ENCODE data around the gene HBG1.
A peak's percentile ranks its signal among the peaks of the same experiment; 100 is the strongest.

The HBG1 gene

DNA sequence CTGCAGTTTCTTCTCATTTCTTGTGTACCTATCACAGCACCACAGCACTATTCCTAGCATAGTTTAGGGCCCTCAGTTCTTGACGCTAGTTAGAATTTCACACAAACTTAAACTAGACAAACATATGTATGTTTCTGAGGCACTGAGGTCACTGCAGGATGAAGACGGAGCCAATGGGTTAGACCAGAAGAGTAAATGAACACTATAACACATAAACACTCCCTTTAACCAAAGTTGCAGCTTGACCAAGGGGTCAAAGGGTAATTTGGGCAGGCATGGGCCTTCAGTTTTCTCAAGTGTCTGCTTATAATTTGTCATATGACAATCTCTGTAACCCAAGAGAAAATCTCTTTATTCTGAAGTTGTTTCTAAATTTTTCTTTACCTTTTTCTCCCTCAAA is 33.0 kb upstream of the HBG1 start:
- no peak overlapping the region for H2BK120ac ChIP-seq (ENCODE audit: insufficient read depth, low read length, poor library complexity)
- H3K36me3 ChIP-seq (ENCODE audit: control insufficient read depth in 1 of 2, insufficient read depth in 2 of 2, low read length in 2 of 2): no peaks in the 10 kb centered on the region
- H3K27ac ChIP-seq (ENCODE audit: low read depth, low read length): no peak overlapping the region
- no peak overlapping the region for H3K23ac ChIP-seq (ENCODE audit: low read length)
- DNase-seq: no peak
- no peak overlapping the region for H2AFZ ChIP-seq (ENCODE audit: insufficient read depth, low read length, poor library complexity)
- no peak overlapping the region for H2BK5ac ChIP-seq (ENCODE audit: low read depth, low read length, poor library complexity)
- H2BK12ac ChIP-seq (ENCODE audit: low read length): no peak overlapping the region
- H2AK5ac ChIP-seq (ENCODE audit: low read length): no peak overlapping the region
- H3K9ac ChIP-seq (ENCODE audit: low read length): no peak overlapping the region
- no peak overlapping the region for H3K4me2 ChIP-seq (ENCODE audit: low read length)
- no peak overlapping the region for H3K14ac ChIP-seq (ENCODE audit: low read length)
- no peaks in the 10 kb centered on the region for H3K4me1 ChIP-seq (ENCODE audit: control insufficient read depth in 1 of 2, insufficient read depth in 2 of 2, low read length in 2 of 2)
- no peaks in the 10 kb centered on the region for H3K79me2 ChIP-seq (ENCODE audit: control insufficient read depth, insufficient read depth, low read length, poor library complexity)
- H3K4me3 ChIP-seq (ENCODE audit: low read depth, low read length): no peak overlapping the region
- no peaks in the 10 kb centered on the region for H3K79me1 ChIP-seq (ENCODE audit: low read length)
- WGBS (ENCODE audit: extremely low coverage, insufficient coverage, insufficient read length): no CpG with 5 or more reads among the region's 2 CpGs
- H4K12ac ChIP-seq (ENCODE audit: low read depth, low read length): no peak overlapping the region
- H3K27me3 ChIP-seq (ENCODE audit: insufficient read depth, low read length): no peaks in the 10 kb centered on the region
- H3K4ac ChIP-seq (ENCODE audit: low read depth, low read length): no peak overlapping the region
- no peaks in the 10 kb centered on the region for H3K9me3 ChIP-seq (ENCODE audit: insufficient read depth, low read depth, low read length)
- H3K18ac ChIP-seq (ENCODE audit: low read length): no peak overlapping the region
- H4K8ac ChIP-seq (ENCODE audit: low read depth, low read length): no peak overlapping the region
- no peak overlapping the region for H4K91ac ChIP-seq (ENCODE audit: low read depth, low read length)

DNA sequence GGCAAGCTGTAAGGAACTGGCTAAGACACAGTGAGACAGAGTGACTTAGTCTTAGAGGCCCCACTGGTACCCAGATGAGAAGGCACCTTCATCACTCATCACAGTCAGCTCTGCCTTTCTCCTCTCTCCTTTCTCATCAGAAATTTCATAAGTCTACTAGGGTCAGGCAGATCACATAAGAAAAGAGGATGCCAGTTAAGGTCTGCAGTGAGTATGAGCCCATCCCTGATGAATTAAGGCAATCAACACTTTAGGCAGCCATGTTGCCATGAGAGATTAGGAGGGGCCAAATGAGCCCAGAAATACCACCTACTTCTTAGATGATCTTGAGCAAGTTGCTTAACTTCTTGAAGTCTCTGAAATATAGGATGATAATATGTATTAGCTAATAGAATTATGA is 31.9 kb upstream of the HBG1 start:
- H3K27ac ChIP-seq (ENCODE audit: low read depth, low read length): no peak overlapping the region
- no peak overlapping the region for H2BK5ac ChIP-seq (ENCODE audit: low read depth, low read length, poor library complexity)
- no peak overlapping the region for H2AK5ac ChIP-seq (ENCODE audit: low read length)
- no peak overlapping the region for H3K18ac ChIP-seq (ENCODE audit: low read length)
- H3K79me1 ChIP-seq (ENCODE audit: low read length): no peaks in the 10 kb centered on the region
- no peak overlapping the region for H2BK12ac ChIP-seq (ENCODE audit: low read length)
- no peaks in the 10 kb centered on the region for H3K79me2 ChIP-seq (ENCODE audit: control insufficient read depth, insufficient read depth, low read length, poor library complexity)
- no peak overlapping the region for H3K14ac ChIP-seq (ENCODE audit: low read length)
- no peak overlapping the region for H3K4ac ChIP-seq (ENCODE audit: low read depth, low read length)
- no peak overlapping the region for H4K12ac ChIP-seq (ENCODE audit: low read depth, low read length)
- no peak overlapping the region for H3K4me3 ChIP-seq (ENCODE audit: low read depth, low read length)
- no peak overlapping the region for H4K8ac ChIP-seq (ENCODE audit: low read depth, low read length)
- H3K23ac ChIP-seq (ENCODE audit: low read length): no peak overlapping the region
- H4K91ac ChIP-seq (ENCODE audit: low read depth, low read length): no peak overlapping the region
- H3K4me2 ChIP-seq (ENCODE audit: low read length): no peak overlapping the region
- H3K9ac ChIP-seq (ENCODE audit: low read length): no peak overlapping the region
- H3K4me1 ChIP-seq (ENCODE audit: control insufficient read depth in 1 of 2, insufficient read depth in 2 of 2, low read length in 2 of 2): no peaks in the 10 kb centered on the region
- no peak overlapping the region for H2BK120ac ChIP-seq (ENCODE audit: insufficient read depth, low read length, poor library complexity)
- no peaks in the 10 kb centered on the region for H3K36me3 ChIP-seq (ENCODE audit: control insufficient read depth in 1 of 2, insufficient read depth in 2 of 2, low read length in 2 of 2)
- DNase-seq: no peak
- H2AFZ ChIP-seq (ENCODE audit: insufficient read depth, low read length, poor library complexity): no peak overlapping the region
- no peaks in the 10 kb centered on the region for H3K27me3 ChIP-seq (ENCODE audit: insufficient read depth, low read length)
- no peaks in the 10 kb centered on the region for H3K9me3 ChIP-seq (ENCODE audit: insufficient read depth, low read depth, low read length)

DNA sequence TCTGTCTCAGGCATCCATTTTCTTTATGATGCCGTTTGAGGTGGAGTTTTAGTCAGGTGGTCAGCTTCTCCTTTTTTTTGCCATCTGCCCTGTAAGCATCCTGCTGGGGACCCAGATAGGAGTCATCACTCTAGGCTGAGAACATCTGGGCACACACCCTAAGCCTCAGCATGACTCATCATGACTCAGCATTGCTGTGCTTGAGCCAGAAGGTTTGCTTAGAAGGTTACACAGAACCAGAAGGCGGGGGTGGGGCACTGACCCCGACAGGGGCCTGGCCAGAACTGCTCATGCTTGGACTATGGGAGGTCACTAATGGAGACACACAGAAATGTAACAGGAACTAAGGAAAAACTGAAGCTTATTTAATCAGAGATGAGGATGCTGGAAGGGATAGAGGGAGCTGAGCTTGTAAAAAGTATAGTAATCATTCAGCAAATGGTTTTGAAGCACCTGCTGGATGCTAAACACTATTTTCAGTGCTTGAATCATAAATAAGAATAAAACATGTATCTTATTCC is 31.0 kb upstream of the HBG1 start:
- H2BK12ac ChIP-seq (ENCODE audit: low read length): no peak overlapping the region
- no CpG with 5 or more reads among the region's 3 CpGs for WGBS (ENCODE audit: extremely low coverage, insufficient coverage, insufficient read length)

DNA sequence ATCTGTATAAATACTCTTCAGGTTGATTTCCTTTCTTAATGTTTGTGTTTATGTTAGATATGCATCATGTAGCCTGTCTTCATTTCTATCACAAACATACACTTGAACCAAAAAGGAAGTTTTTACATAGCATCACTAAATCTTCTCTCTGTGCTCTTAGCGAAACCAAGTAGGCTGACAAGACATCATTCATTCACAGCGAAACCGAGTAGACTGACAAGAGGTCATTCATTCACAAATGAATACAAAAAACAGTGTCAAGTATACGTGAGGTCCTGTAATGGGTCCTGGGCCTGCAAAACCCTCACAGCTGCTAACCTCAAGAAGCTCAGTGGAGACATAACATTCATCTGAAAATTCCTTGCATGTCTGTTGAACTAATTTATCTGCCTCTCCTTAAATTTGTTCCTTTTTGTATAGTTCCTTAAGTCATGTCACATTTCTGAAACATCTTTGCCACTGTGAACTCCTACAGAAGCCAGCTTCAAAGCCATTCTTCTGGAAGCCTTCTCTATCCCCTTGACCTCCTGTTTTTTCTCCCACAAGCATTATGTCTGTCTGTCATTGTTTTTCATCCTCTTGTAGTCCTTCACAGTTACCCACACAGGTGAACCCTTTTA is 29.9 kb upstream of the HBG1 start:
- DNase-seq: no peak
- Histone ChIP-seq H3K36me3 (ENCODE audit: control insufficient read depth in 1 of 2, insufficient read depth in 2 of 2, low read length in 2 of 2) (no peaks in the 10 kb centered on the region), H4K12ac (ENCODE audit: low read depth, low read length) (no peak overlapping the region), H4K91ac (ENCODE audit: low read depth, low read length) (no peak overlapping the region), H3K4me1 (ENCODE audit: control insufficient read depth in 1 of 2, insufficient read depth in 2 of 2, low read length in 2 of 2) (no peaks in the 10 kb centered on the region), H3K79me1 (ENCODE audit: low read length) (no peaks in the 10 kb centered on the region), H2BK12ac (ENCODE audit: low read length) (no peak overlapping the region), H2BK120ac (ENCODE audit: insufficient read depth, low read length, poor library complexity) (no peak overlapping the region), H2AFZ (ENCODE audit: insufficient read depth, low read length, poor library complexity) (no peak overlapping the region), H3K4me3 (ENCODE audit: low read depth, low read length) (no peak overlapping the region), H3K9me3 (ENCODE audit: insufficient read depth, low read depth, low read length) (no peaks in the 10 kb centered on the region), H3K18ac (ENCODE audit: low read length) (no peak overlapping the region), H3K23ac (ENCODE audit: low read length) (no peak overlapping the region), H3K79me2 (ENCODE audit: control insufficient read depth, insufficient read depth, low read length, poor library complexity) (no peaks in the 10 kb centered on the region), H3K4ac (ENCODE audit: low read depth, low read length) (no peak overlapping the region), H2BK5ac (ENCODE audit: low read depth, low read length, poor library complexity) (no peak overlapping the region), H3K27ac (ENCODE audit: low read depth, low read length) (no peak overlapping the region), H3K9ac (ENCODE audit: low read length) (no peak overlapping the region), H4K8ac (ENCODE audit: low read depth, low read length) (no peak overlapping the region), H3K4me2 (ENCODE audit: low read length) (no peak overlapping the region), H2AK5ac (ENCODE audit: low read length) (no peak overlapping the region), H3K14ac (ENCODE audit: low read length) (no peak overlapping the region), H3K27me3 (ENCODE audit: insufficient read depth, low read length) (no peaks in the 10 kb centered on the region)
- WGBS (ENCODE audit: extremely low coverage, insufficient coverage, insufficient read length): no CpG with 5 or more reads among the region's 4 CpGs

More for the DNA sequence above, 31.0 kb upstream of the HBG1 start:
- no peak overlapping the region for H2AK5ac ChIP-seq (ENCODE audit: low read length)
- H2BK120ac ChIP-seq (ENCODE audit: insufficient read depth, low read length, poor library complexity): no peak overlapping the region
- no peaks in the 10 kb centered on the region for H3K36me3 ChIP-seq (ENCODE audit: control insufficient read depth in 1 of 2, insufficient read depth in 2 of 2, low read length in 2 of 2)
- no peak overlapping the region for H2AFZ ChIP-seq (ENCODE audit: insufficient read depth, low read length, poor library complexity)
- H3K4me2 ChIP-seq (ENCODE audit: low read length): no peak overlapping the region
- H4K12ac ChIP-seq (ENCODE audit: low read depth, low read length): no peak overlapping the region
- no peak overlapping the region for H3K14ac ChIP-seq (ENCODE audit: low read length)
- H3K9me3 ChIP-seq (ENCODE audit: insufficient read depth, low read depth, low read length): no peaks in the 10 kb centered on the region
- H3K9ac ChIP-seq (ENCODE audit: low read length): no peak overlapping the region
- no peaks in the 10 kb centered on the region for H3K79me1 ChIP-seq (ENCODE audit: low read length)
- no peak overlapping the region for H3K4me3 ChIP-seq (ENCODE audit: low read depth, low read length)
- peak; percentile 7 to 40 for DNase-seq
- H2BK5ac ChIP-seq (ENCODE audit: low read depth, low read length, poor library complexity): no peak overlapping the region
- no peak overlapping the region for H3K18ac ChIP-seq (ENCODE audit: low read length)
- no peak overlapping the region for H4K91ac ChIP-seq (ENCODE audit: low read depth, low read length)
- H3K27ac ChIP-seq (ENCODE audit: low read depth, low read length): no peak overlapping the region
- no peak overlapping the region for H3K4ac ChIP-seq (ENCODE audit: low read depth, low read length)
- H3K23ac ChIP-seq (ENCODE audit: low read length): no peak overlapping the region
- H4K8ac ChIP-seq (ENCODE audit: low read depth, low read length): no peak overlapping the region
- no peaks in the 10 kb centered on the region for H3K27me3 ChIP-seq (ENCODE audit: insufficient read depth, low read length)
- H3K4me1 ChIP-seq (ENCODE audit: control insufficient read depth in 1 of 2, insufficient read depth in 2 of 2, low read length in 2 of 2): no peaks in the 10 kb centered on the region
- H3K79me2 ChIP-seq (ENCODE audit: control insufficient read depth, insufficient read depth, low read length, poor library complexity): no peaks in the 10 kb centered on the region

All from trophoblast cell (in vitro differentiated cells and primary cell).